GM21723 (cell line): Measurements from ENCODE around the gene MED13L.

Experiments
- ATAC-seq: cut with Tn5 transposase; IDR thresholded peaks from one replicate; pipeline ENCODE4 v1.9.1; 2021; ENCODE audit warnings: mild to moderate bottlenecking, moderate library complexity; ENCODE audit not compliant: unreplicated experiment

Gene MED13L

DNA sequence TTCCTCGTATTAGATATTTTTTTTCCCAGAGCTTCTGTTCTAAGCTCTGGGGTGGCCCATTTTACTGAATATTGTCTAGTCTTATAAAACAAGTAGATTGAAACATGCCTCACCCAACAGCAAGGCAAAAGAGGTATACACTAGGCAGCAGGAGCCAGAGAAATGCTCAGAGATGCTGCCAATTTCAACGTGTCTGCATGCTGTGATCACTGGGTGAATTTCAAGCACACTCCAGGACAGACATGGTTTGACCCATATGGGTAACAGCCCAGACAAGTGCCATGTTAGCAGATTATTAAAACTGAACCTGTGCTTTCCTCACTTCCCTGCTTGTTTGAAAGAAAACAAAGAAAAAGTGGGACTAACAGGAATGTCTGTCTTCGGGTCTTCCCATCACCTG lies 321.3 kb downstream of the MED13L start:
- ATAC-seq, result no peak

DNA sequence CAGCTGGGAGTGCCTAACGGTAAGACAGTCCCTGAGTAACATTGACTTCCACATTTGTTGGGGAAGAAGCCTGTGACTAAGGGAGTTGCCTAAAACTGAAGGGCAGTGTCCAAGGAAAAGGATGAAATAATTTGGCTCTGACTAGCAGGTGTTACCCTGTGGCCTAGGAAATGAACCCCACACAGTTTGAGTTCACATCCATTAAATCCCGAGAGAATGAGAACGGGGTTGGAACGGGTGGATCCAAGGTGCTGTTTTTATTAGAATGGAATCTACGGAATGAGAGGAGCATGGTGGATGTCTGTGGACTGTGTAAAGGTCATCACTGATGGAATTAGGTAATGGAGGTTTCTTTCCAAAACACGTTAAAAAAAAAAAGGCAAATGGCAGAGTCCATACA lies 324.0 kb downstream of the MED13L start:
- ATAC-seq, result no peak

DNA sequence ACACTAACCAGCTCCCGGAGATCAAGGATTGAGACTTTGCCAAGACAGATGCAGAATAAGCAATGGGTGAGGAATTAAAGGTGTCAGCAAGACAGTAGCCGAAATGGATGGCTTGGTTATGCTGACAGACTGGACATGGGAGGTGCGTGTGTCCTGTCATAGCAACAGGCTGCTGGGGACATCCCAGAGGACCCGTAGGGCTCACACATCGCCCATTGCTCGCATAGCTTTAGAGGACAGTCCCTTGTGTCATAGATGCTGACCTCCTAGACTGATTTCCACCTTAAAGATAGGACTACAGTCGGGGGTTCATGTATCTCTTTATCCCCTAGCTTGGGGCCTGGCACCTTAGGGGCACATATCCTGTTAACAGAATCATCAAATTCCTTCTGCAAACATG lies 324.5 kb downstream of the MED13L start:
- no peak for ATAC-seq

- ATAC-seq, result no peak
Observed at GRCh38 chr12:115950959-115951358, 326.5 kb downstream of the MED13L start.

DNA sequence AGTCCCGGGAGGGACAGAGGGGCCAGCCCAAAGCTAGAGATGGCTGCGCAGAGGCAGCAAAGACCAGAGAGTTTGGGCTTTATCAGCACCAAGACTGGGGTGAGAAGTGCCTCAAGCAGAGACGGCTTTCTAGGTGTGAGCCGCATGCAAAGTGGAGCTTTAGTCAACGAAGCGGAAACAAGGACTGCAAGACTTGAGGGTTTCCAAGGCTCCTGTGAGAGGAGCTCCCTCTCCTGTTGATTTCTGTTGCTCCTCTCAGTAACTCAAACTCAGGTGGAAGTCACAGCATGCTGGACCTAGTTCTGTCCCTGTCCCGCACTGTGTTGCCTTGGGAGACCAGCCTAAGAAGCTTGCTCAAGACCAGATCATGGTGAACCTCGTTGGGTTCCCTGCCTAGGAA lies 327.8 kb downstream of the MED13L start:
- ATAC-seq, result no peak

GRCh38 chr12:115947696-115948062 lies 329.8 kb downstream of the MED13L start:
- no peak for ATAC-seq

DNA sequence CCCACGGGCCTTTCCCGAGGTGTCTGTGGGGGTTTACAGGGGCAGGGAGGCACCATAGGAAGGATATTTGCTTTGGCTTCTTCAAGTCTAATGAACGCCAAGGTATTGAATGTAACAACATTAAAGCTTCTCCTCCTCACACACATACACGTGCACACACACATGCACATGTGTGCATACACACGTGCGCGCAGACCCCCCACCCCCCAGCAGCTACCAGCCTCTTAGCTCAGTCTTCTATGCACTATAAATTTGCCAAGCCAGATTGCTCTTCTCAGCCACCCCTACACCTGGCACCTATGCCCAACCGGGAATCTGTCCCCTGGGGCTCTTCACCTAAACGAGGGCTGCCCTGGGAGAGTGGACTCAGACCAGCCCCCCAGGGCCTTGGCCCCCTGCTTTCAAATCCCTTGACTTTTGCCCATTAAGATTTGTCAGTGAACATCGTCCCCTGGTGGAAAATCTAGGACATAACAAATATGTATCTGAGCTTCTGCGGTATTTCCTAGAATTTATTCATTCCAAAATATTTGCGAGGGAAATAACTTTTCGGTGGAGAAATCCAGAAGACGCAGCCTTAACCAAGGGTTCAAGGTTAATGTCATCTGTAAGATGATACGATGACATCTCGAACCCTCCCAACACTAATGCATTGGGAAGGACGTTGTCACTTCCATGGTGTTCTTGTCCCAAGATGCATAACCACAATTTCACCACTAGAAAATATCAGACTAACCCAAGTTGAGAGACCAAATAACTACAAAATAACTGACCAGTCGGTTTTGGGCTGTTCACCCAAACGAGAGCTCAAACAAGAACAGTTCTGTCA lies 330.4 kb downstream of the MED13L start:
- no peak for ATAC-seq

GRCh38 chr12:115946092-115946491 lies 331.4 kb downstream of the MED13L start:
- ATAC-seq, result no peak

DNA sequence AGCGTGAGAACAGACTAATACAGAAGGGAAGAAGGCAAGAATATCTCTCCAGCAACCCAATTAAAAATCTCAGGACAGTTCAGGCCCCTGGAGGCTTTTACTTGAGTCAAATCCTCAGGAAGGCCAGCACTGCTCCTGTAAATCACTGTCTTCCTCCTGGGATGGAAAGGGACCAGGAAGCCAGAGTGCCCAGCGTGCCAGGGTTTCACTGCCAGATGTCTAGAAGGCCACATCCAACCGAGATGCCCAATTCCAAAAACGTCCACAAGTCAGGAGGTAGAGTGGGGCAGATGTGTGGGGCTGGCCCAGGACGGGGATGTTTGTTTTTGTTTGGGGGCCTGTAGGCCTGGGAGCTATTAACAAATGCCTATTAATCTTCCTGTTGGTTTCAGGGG lies 332.0 kb downstream of the MED13L start:
- no peak for ATAC-seq

DNA sequence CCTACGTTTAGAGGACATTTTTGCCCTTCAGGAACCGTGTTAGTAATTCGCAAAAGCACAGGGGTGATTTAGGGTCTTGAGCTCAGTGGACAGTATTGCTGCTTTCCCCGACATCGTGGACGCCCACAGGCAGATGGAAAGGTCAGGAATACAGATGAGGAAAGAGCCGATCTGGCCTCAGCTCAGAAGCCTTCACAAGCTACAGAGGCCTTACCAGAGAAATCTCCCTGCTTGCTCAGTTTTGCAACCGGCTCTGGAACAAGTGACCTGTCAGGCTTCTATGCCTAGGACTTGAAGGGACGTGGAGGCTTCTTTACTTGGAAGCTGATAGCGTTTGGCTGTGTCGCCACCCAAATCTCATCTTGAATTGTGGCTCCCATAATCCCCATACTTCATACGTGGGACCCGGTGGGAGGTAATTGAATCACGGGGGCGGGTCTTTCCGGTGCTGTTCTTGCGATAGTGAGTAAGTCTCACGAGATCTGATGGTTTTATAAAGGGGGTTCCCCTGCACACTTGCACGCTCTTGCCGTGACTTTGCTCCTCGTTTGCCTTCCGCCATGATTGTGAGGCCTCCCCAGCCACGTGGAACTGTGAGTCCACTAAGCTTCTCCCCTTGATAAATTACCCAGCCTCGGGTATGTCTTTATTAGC lies 332.5 kb downstream of the MED13L start:
- ATAC-seq, result no peak

DNA sequence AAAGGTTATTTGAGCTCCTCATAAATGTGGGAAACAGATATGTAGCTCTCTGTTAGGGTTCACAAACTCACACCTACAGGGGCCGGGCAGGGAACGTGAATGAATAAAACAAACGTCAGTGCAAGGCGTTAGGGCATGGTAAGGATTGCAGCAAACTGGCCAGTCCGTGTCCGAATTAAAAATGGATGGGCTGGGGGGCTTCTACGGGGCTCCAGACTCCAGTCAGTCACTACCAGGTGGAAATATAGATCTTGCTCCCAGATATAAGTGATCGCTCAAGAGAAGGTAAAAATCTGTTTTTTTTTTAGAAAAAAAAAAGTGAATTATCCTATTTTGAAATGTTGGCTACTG lies 333.1 kb downstream of the MED13L start:
- no peak for ATAC-seq

- ATAC-seq, result no peak
Observed at GRCh38 chr12:115943630-115944391, 333.7 kb downstream of the MED13L start.

- ATAC-seq, result no peak
Observed at GRCh38 chr12:115943310-115943629, 334.2 kb downstream of the MED13L start.

GRCh38 chr12:115942346-115942745 lies 335.1 kb downstream of the MED13L start:
- ATAC-seq, result no peak

- no peak for ATAC-seq
Observed at GRCh38 chr12:115941362-115941761, 336.1 kb downstream of the MED13L start.

DNA sequence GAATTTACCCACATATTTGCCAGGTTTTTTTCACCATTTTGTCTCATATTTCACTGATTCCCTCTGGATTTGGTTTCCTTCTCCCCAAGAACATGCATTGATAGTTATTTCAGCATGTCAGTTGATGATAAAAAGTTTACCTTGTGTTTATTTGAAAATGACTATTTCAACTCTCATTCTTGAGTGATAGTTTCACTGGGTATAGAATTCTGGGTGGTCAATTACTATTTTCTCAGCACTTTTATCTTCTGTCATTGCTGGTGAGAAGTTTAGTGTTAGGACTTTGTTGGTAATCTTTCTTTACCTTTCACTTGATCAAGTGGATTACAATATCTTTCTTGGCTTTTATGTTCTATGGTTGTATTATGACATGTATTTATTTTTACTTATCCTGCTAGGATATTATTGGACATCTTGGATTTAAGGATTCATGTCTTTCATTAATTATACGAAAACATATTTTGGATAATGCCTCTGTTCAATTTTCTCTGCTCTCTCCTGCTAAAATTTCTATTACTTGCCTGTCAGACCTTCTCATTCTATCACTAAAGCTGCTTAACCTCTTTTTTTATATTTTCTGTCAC lies 338.6 kb downstream of the MED13L start:
- ATAC-seq, result no peak

GRCh38 chr12:115936997-115937916 lies 340.2 kb downstream of the MED13L start:
- ATAC-seq, result no peak

DNA sequence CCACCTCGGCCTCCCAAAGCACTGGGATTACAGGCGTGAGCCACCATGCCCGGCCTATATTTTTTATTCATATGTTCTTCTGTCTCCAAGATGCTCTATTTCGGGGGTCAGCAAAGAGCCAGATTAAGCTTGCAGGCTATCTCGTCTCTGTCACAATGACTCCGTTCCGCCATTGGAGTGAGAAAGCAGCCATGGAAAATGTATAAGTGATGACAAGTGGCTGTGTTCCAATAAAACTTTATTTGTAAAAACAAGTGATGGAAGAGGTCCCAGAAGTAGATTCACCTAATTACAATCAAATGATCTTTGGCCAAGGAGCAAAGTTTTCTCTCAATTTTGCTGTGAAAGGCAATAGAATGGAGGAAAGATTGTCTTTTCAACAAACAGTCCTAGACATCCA lies 342.6 kb downstream of the MED13L start:
- no peak for ATAC-seq

- no peak for ATAC-seq
Observed at GRCh38 chr12:115934046-115934445, 343.4 kb downstream of the MED13L start.

DNA sequence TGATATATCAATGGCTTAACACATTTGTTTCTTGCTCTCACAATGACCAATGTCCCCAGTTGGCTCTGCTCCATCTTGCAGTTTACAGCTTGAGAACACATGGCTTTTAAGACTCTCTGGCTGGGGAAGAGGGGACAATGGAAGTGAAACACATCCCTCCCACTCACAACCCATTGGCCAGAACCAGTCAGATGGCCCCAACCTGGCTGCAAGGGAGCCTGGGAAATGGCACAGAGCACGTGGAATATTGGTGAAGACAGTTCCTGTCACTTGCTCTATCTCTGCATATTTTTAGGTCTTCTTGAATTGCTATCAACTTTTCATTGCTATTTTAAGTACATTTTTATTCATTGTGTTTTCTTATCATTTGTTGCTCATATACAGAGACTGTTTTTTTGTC lies 345.4 kb downstream of the MED13L start:
- ATAC-seq, result no peak

DNA sequence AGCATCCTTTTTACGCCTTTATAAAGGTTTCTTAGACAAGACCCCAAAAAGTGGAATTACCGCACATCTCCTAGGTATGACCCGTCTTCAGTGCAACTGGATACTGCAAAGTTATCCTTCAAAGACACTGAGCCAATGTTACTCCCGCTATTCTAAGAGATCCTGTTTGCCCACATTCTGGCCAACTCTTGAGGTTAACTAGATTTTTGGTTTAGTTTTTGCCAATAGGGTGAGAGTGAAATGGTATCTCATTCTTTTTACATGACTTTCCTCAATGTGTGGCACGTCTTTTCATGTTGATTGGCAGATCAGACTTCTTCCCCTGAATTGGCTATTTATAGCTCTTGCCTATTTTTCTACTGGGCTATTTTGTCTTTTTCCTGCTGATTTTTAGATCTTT lies 347.2 kb downstream of the MED13L start:
- no peak for ATAC-seq
